VCaP (cell line): Measurements from ENCODE around the gene NCAPG.

Experiments used
- H3K27ac ChIP-seq: fragments of 450-650 bp; 2 replicates; pipeline ENCODE4 v1.5.1; 2017
- TF ChIP-seq, protein P1 (sequence below): fragments of 450-650 bp; conservative IDR thresholded peaks from 2 replicates; pipeline ENCODE4 v1.5.1; 2017; ENCODE audit warnings: mild to moderate bottlenecking, moderate library complexity

NCAPG gene

DNA sequence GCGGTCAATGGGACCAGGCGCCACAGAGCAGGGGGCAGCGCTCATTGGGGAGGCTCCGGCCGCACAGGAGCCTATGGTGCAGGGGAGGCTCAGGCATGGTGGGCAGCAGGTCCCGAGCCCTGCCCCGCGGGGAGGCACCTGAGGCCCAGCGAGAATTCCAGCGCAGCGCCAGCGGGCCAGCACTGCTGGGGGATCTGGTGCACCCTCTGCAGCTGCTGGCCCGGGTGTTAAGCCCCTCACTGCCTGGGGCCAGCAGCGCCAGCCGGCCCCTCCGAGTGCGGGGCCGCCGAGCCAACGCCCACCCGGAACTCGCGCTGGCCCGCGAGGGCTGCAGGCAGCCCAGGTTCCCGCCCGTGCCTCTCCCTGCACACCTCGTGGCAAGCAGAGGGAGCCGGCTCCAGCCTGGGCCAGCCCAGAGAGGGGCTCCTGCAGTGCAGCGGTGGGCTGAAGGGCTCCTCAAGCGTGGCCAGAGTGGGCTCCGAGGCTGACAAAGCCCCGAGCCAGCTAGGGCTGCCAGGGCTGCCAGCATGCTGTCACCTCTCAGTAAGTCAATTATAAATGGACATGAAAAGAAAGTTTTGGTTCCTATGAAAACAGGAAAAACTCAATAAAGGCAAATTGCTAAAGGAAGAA is 43.8 kb upstream of the NCAPG start:
- TF ChIP-seq, protein P1, sequence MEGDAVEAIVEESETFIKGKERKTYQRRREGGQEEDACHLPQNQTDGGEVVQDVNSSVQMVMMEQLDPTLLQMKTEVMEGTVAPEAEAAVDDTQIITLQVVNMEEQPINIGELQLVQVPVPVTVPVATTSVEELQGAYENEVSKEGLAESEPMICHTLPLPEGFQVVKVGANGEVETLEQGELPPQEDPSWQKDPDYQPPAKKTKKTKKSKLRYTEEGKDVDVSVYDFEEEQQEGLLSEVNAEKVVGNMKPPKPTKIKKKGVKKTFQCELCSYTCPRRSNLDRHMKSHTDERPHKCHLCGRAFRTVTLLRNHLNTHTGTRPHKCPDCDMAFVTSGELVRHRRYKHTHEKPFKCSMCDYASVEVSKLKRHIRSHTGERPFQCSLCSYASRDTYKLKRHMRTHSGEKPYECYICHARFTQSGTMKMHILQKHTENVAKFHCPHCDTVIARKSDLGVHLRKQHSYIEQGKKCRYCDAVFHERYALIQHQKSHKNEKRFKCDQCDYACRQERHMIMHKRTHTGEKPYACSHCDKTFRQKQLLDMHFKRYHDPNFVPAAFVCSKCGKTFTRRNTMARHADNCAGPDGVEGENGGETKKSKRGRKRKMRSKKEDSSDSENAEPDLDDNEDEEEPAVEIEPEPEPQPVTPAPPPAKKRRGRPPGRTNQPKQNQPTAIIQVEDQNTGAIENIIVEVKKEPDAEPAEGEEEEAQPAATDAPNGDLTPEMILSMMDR: no peak
- no peak overlapping the region for H3K27ac ChIP-seq

DNA sequence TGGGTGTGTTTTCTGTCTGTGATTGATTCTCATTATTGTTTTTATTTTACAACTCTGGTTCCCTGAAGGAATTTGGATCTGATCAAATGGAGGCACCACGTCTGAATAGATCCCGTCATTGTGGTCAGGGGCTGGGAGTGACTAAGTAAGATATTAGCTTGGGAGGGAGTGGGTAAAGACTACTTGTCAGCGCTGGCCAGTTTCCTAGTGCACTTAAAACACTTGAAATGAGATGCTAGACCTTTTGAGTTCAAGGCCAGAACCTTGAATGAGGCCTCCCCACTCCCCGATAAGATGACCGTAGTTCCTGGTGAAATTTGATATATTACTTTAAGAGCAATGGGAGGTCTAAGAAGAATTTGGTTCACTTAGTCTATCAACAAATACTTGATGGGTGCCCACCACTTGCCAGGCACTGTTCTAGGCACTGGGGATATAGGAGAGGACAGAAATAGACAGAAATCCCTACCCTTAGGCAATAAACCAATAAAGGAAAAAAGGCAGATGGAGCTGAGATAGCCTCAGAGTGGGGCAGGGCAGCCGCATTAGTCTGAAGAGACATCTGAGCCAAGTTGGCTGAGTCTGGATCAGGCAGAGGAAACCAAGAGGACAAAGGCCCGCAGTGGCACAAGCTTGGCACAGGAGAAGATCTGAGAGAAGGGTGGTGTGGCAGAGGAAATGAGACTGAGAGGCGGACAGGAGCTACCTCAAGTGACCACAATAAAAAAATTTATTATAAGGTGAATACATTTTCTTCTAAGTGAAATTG is 41.2 kb upstream of the NCAPG start:
- TF ChIP-seq, protein P1: no peak

DNA sequence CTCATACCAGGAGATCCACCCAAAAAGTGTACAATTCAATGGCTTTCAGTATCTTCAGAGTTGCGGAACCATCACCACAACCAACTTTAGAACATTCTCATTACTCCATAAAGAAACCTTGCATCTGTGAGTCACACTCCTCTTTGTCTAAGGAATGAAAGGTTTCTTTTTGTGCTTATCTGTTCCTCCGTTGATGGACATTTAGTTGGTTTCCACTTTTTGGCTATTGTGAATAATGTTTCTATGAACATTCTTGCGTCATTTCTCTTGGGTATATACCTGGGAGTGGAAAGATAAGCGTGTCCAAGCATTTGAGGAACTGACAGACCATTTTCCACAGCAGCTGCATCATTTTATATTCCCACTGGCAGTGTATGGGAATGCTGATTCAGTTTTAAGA is 39.9 kb upstream of the NCAPG start:
- TF ChIP-seq, protein P1: no peak
- H3K27ac ChIP-seq: no peak overlapping the region

More for the DNA sequence above, 41.2 kb upstream of the NCAPG start:
- H3K27ac ChIP-seq: no peak overlapping the region

DNA sequence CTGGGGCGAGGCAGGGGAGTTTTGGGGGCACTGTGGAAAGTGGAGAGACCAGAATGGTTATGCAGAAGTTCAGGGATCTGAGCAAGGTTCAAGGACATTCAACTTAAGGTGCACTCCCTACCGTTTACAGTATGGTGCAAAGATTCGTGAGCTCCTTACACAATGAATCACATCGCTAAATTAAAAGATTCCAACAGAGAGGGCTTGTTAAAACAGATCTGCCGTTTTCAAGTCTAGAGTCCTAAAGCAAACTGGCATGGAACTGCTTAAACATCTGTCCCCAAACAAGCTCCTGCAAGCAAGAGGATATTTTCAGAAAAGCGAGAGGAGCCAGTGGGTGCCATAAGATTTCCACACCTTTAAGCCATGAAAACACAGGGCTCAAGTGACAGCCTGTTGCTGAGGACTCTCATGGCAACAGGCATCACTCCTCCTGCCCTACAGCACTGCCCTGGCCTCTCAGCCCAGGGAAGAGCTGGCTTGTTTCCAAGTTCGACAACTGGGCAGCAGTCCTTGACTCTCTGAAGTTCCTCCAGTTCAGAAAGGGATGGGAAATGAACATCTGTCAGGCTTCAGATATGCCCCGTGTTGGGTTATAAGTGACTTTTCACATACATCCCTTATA is 39.4 kb upstream of the NCAPG start:
- TF ChIP-seq, protein P1: no peak
- H3K27ac ChIP-seq: no peak overlapping the region

DNA sequence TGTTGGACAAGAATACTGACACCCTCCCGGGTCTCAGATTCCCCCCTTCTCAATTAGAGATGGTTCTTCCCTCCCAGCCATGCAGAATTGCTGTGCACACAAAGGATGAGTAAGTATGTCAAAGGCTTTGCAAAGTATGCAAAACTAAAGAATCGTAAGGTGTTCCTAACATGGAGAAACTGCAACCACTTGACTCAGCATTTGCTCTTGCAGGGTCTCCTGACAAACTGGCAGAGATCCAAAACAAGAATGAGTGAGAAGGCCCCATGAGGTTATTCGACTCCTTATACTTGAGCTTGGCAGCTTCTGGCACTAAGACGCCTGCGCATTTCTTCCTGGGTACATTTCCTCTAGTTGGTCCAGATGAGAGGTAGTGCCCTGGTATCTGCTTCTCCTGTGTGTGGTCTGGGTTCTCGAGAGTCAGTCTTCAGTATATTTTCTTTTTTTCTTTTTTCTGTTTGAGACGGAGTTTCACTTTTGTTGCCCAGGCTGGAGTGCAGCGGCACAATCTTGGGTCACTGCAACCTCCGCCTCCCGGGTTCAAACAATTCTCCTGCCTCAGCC is 37.6 kb upstream of the NCAPG start:
- TF ChIP-seq, protein P1: no peak
- no peak overlapping the region for H3K27ac ChIP-seq

DNA sequence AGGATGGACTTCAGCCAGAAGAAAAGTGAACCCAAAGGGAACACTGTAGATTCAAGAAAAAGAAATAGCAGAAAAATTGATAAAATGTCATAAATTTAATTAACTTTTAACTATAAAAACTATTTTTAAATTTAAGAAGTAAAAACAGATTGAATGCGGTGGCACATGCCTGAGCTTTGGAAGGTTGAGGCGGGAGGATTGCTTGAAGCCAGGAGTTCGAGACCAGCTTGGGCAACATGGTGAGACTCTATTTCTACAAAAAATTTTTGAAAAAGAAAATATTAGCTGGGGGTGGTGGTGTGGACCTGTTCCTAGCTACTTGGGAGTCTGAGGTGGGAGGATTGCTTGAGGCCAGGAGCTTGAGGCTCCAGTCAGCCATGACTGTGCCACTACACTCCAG is 32.3 kb upstream of the NCAPG start:
- TF ChIP-seq, protein P1: no peak
- H3K27ac ChIP-seq: no peak overlapping the region
